GM18870 (cell line): Measurements from ENCODE around the gene SEMA4B.
"Not testable (repeated sequence)": the region's sequence is repeated elsewhere in the genome, so short reads cannot be mapped to it uniquely, and the experiment has no call there.

Experiments
- ATAC-seq: cut with Tn5 transposase; IDR thresholded peaks from one replicate; pipeline ENCODE4 v1.9.1; 2021; ENCODE audit warnings: moderate library complexity; ENCODE audit not compliant: unreplicated experiment

SEMA4B gene

DNA sequence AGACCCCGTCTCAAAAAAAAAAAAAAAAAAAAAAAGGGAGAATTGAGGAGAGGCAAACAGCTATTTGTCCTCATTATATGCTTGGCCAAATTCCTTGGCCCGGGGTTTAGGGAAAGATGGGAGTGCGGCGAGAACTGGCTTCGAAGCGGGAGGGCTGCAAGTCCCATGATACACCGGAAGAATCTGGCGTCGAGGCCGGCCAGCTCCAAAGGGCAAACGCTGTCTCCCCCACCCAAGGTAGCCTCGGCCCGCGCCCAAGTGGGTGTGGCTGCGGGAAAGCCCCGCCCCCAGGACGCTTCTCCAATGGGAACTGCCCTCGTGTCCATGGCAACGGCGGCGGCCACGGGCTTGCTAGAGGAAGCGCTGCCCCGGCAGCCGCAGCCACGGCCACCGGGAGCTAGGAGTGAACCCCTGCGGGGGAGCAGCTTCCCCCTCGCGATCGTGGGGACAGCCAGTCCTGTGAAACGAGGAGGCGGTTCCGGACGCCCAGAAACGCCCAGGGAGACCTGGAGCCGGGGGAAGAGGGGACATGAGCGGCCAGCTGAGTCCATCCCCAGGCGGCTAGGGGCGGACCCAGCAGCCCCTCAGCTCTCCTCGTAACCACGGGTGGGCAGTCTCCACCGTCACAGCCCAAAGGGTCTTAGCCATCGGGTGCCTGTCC, 48.2 kb downstream of the SEMA4B start, which contains the start of gene TTLL13:
Gene TTLL13 (plus strand): TSS at position 354 of the 661 bp plus-strand sequence. CDS start 1,075 bp downstream, outside the sequence.
- no peak for ATAC-seq

DNA sequence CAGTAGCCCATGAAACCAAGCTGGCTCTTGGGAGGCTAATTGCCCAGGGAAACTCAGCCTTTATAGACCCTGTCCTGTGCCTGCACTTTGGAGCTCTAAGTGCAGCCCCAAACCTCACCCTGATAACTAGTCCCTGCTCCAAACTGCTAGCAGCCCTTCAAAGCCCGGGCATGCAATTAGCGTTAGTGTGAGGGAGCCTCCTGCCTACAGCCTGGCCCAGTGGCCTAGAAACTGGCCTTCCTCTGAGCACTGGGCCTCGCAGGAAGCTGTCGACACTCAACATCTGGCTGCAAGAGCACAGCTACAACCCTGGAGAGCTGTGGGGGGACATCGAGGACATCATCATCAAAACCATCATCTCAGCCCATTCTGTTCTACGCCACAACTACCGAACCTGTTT, 56.6 kb downstream of the SEMA4B start:
- ATAC-seq: no peak

DNA sequence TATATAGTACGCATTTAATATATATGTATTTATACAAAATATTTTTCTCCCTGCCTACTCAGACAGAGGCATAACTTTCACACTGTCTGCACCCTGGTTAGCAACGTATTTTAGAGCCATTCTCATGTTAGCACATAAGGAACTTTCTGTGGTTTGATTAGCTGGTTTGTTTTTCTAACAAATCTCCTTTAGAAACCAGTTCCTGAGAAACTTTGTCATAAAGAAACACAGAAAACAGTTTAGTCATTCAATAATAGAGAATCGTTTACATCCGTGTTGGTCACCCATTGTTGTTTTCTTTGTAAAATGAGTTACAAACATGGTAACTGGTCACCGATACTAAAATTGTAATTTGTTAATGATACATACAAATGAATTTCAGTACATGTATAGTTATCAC, 58.4 kb downstream of the SEMA4B start:
- peak; percentile 73 for ATAC-seq

DNA sequence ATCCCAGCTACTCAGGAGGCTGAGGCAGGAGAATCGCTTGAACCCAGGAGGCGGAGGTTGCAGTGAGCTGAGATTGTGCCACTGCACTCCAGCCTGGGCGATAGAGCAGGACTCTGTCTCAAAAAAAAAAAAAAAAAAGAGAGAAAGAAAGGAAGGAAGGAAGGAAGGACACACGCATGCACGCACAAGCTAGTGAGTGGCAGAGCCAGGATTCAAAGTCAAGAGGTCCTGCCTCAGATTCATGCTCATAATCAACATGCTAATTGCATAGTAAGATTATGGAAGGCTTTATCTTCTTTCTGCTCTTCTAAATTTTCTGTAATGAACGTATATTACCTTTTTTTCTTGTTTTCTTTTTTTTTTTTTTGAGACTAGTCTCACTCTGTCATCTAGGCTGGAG, 59.6 kb downstream of the SEMA4B start:
- not testable (repeated sequence) for ATAC-seq

DNA sequence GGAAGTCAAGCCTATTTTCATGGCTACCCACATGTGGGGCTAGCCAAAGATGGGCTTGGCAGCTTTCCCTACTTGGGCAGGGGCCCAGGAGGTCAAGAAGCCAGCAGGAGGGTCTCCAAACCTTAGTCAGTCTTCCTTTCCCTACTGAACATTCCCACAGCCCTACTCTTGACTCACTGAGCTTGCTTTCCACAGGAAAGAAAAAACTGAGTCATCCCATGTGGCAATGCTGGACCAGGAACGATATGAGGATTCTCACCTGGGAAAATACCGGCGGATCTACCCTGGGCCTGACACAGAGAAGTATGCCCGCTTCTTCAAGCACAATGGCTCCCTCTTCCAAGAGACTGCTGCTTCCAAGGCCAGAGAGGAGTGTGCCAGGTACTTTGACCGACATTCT, 60.7 kb downstream of the SEMA4B start:
- ATAC-seq: no peak

DNA sequence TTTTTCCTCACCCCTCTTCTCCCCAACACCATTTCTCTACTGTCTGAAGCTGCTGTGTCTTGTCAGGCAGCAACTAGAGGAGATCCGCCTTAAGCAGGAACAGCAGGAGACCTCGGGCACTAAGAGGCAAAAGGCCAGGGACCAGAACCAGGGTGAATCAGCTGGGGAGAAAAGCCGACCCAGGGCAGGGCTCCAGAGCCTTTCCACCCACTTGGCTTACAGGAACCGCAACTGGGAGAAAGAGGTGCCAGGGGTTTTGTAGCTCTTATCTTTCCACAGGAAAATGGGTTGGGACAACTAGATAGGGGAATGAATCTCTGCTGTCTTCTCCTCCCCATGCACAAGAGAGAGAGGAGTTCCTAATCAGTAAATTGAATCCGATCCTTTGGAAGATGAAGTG, 61.3 kb downstream of the SEMA4B start:
- no peak for ATAC-seq

DNA sequence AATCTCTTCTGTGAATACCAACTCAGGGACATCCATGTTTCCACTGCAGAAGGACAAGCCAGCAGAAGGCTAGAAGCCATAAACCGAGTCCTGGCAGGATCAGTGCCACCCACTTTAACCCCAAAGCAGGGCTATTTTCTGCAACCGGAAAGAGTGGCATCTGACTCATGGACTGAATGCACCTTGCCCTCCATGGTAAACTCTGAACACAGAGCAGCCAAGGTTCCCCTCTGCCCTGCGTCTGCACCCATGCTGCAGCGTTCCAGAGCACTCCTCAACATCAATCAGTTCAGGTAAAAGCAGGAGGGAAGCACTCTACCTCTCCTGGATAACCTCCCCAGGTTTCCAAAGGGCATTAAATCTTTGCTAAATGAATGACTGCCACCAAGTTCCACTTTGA, 63.5 kb downstream of the SEMA4B start:
- no peak for ATAC-seq

DNA sequence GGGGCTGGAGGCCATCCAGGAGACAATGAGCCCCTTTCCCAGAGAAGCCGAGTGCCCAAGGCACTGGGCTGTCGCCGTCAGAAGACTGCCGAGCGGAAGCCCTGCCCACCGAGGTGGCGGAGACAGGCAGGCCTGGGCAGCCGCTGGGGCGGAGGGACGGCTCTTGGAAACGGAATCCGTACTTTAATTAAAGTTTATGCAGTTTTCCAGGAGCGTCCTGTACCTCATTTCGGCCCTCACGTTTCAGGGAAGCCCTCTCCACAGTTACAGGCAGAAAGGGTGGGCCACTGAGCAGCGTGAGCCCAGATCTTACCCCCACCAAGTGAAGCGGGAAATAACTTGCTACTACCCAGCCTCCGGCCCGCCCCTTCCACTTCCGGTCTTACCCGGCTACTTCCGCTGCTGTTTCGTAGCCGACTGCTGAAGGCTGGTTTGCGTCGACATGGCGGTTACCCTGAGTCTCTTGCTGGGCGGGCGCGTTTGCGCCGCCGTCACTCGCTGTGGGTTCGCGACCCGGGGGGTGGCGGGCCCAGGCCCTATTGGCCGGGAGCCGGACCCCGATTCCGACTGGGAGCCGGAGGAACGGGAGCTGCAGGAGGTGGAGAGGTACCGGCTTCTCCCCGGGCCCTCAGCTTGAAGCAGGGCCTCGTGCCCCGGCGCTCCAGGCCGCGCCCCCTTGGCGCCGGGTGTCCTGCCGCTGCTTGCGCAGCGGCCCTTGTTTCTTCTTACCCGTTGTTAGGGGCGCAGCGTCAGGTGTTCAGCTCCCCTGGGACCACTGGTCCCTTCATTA, 64.3 kb downstream of the SEMA4B start, which contains the start of gene NGRN:
Gene NGRN (plus strand): TSS at position 402 of the 790 bp plus-strand sequence. CDS start 41 bp downstream, at position 443.
- ATAC-seq: peak; percentile 87

DNA sequence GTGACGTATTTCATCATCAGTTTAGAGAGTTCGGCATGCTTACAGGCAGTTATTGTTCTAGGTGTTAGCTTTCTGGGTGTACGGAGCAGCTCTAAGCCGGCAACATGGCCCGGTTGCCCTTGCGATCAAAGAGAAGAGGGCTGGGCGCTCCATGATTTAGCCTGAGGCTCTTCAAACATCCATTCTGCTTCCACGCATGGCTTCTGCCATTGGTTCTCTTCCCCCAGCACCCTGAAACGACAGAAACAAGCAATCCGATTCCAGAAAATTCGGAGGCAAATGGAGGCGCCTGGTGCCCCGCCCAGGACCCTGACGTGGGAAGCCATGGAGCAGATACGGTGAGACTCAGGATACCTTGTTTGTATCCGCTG, 64.9 kb downstream of the SEMA4B start:
- ATAC-seq: no peak

DNA sequence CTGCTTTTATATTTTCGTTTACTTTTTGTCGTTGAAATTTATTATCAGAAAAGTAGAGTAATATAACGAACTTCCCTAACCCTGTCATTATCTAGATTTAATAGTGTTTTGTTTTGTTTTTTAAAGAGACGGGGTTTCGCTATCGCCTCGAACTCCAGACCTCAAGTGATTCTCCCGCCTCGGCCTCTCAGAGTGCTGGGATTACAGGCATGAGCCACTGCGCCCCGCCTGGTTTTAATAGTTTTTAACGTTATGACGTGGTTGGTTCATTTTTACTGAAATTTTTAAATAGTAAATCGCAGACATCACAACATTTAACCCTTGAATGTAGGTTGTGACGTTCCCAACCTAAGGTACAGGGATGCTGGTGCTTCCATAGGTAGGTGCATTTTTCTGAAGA, 65.4 kb downstream of the SEMA4B start:
- ATAC-seq: no peak

DNA sequence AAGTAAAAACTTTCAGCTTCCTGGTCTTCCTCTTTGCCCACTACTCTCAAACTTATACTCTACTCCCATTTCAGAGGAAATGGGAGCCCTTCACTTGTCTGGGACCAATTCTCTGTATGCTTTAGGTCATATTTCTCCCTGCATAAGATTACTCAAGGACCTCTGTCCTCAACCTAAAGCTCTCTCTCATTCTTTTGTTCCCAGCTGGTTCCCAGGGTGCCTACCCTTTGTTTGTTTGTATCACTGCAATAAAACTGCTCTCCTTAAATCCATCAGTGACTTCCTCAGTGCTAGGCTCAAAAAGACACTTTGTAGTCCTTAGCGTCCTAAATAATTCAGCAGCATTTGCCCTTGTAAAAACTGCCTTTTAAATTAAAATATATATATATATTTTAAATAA, 67.3 kb downstream of the SEMA4B start:
- ATAC-seq: no peak

DNA sequence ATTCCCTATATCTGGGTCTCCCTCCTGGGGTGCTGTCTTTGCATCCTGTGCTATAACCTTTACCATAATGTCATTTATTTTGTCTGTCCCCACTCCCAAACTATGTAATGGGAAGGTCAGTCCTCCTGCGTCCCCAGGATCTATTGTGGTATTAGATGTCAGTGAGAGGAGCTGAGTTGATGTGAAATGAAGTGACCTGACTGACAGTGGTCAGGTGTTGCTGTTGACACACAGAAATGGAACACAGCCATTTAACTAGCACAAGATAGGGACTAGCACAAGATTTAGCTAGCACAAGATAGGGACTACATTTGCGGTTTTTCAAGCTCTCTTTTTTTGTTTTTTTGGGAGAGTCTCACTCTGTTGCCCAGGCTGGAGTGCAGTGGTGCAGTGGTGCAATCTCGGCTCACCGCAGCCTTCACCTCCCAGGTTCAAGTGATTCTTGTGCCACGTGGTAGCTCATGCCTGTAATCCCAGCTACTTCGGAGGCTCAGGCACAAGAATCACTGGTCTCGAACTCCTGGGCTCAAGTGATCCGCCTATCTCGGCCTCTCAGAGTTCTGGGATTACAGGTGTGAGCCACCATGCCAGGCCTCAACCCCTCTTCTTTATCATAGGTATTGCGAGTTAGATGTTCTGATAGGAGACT, 69.5 kb downstream of the SEMA4B start:
- no peak for ATAC-seq

DNA sequence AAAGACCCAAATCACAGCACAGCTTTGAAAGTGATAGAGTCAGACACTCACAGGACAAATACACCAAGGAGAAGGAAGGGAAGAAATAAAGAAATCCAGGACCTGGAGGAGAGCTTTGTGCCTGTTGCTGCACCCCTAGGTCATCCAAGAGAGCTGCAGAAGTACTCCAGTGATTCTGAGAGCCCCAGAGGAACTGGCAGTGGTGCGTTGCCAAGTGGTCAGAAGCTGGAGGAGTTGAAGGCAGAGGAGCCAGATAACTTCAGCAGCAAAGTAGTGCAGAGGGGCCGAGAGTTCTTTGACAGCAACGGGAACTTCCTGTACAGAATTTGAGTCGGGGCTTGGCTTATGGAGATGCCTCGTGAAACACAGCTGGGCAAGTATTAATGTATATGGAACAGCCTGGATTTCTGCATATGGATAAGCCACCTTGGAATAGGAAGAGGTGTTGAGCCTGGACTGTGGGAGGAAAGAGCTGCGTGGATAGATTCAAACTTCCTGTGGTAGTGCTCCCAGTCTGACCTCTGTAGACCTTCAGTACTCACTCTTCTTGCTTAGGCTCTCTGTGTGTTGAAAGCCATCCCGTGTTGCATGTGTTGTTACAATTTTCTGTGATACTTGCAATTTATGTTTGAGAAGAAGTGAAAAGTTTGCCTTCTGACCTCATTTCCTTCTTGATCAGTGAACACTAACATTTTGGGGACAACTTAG, 70.5 kb downstream of the SEMA4B start:
- ATAC-seq: no peak

DNA sequence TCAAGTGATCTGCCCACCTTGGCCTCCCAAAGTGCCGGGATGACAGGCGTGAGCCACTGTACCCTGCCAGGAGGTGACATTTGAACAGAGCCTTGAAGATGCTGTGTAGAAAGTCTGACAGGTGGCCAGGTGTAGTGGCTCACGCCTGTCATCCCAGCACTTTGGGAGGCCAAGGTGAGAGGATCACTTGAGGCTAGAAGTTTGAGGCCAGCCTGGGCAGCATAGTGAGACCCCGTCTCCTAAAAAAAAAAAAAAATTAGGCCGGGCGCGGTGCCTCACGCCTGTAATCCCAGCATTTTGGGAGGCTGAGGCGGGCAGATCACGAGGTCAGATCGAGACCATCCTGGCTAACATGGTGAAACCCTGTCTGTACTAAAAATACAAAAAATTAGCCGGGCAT, 77.3 kb downstream of the SEMA4B start:
- ATAC-seq: not testable (repeated sequence)
